HL-60/S4 treated with retinoic acid at 250 ng/mL for 4 days and 3 days (cell line): ENCODE results near the gene MPP7.
"Not testable (repeated sequence)": the region's sequence is repeated elsewhere in the genome, so short reads cannot be mapped to it uniquely, and the experiment has no call there.

Experiments
- in situ Hi-C: fragments of 300-500 bp; cut with MboI; formaldehyde crosslinking; loops from 2 replicates; pipeline ENCODE4 v1.7.0; 2022; ENCODE audit warnings: low sequenced_read_pairs

MPP7 gene

GRCh38 chr10:28302638-28303488 lies at the start of gene MPP7:
Gene MPP7, minus strand, starts transcription at chr10:28303064. Its CDS starts 64,460 bp downstream, at chr10:28238604.
- in situ Hi-C loops, result no loop called here

- in situ Hi-C loops, result no loop called here
Measured at GRCh38 chr10:28349892-28350291, 47.0 kb upstream of the MPP7 start.

DNA sequence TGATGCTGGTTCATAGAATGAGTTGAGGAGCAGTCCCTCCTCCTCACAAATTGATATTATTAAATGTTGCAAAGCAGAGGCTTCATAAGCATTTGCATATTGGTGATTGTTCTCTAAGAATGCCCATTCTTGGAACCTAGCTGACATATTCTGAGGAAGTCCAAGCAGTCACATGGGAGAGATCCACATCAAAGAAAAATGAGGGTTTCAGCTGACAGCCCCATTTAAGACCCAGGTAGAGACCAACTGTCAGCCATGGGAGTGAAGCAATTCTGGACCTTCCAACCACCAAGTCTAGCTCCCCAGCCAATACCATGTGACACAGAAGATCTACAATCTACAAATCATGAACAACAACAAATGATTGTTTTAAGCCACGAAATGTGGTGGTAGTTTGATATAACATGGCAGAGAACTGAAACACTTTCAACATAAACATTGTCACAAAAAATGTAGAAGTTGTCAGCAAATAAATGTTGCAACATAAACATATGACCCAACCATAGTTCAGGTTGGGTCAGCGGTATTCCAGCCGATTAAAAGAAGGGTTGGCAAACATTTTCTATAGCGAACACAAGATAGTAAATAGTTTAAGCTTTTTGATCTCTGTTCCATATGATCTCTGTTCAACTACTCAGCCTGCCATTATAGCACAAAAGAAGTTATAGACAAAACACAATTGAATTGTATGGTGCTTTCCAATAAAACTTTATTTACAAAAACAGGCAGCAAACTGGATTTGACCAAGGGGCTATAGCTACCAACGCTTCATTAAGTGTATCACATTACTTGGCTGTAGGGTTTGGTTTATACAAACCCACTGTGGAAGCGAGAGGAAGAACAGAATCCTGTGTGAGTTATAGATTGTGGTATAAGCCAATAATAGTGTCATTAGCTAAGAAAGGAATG lies 41.4 kb upstream of the MPP7 start:
- in situ Hi-C loops, result no loop called here

GRCh38 chr10:28343252-28343651 lies 40.4 kb upstream of the MPP7 start:
- in situ Hi-C loops, result no loop called here

GRCh38 chr10:28341679-28342078 lies 38.8 kb upstream of the MPP7 start:
- in situ Hi-C loops, result not testable (repeated sequence)

GRCh38 chr10:28332726-28333125 lies 29.9 kb upstream of the MPP7 start:
- in situ Hi-C loops, result no loop called here

DNA sequence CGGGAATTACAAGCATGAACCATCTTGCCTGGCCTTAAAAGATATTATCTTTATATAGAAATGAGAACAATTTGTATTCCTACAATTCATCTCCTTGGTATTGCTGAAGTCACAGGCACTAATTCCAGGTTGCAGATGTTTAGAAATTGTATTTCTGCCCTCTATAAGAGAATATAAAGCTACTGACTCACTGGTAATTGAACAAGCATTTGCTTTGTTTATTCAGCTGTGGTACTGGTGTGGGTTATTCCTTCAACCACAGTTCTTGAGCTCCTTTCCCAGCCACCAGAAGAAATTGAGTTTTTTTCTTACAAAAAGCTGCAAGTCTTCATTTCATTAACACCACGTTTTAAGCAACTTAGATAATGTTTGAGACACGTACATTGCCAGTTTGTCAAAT lies 29.0 kb upstream of the MPP7 start:
- in situ Hi-C loops, result no loop called here

DNA sequence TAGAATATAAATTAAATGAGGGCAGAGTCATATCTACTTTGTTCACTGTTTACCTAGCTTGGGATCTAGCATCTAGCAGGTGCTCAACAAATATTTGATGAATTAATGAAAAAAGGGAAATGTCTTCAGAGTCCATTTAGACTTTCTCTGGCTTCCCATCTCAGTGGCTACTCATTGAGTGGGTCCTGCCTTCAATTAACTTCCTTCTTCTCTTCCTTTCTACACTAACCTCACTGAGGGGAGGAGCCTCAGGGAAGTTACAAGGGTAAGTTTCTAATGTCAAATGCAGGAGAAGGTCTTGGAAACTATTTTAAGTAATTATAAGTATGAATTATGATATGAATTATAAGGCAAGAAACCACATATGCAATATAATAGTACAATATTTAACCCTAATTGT lies 28.2 kb upstream of the MPP7 start:
- in situ Hi-C loops, result no loop called here

- in situ Hi-C loops, result no loop called here
Measured at GRCh38 chr10:28328346-28328745, 25.5 kb upstream of the MPP7 start.

GRCh38 chr10:28327491-28327880 lies 24.6 kb upstream of the MPP7 start:
- in situ Hi-C loops, result no loop called here

- in situ Hi-C loops, result no loop called here
Measured at GRCh38 chr10:28326516-28327490, 23.9 kb upstream of the MPP7 start.

- in situ Hi-C loops, result no loop called here
Measured at GRCh38 chr10:28320799-28321198, 17.9 kb upstream of the MPP7 start.

GRCh38 chr10:28320090-28320489 lies 17.2 kb upstream of the MPP7 start:
- in situ Hi-C loops, result no loop called here

GRCh38 chr10:28319061-28319460 lies 16.2 kb upstream of the MPP7 start:
- in situ Hi-C loops, result not testable (repeated sequence)

DNA sequence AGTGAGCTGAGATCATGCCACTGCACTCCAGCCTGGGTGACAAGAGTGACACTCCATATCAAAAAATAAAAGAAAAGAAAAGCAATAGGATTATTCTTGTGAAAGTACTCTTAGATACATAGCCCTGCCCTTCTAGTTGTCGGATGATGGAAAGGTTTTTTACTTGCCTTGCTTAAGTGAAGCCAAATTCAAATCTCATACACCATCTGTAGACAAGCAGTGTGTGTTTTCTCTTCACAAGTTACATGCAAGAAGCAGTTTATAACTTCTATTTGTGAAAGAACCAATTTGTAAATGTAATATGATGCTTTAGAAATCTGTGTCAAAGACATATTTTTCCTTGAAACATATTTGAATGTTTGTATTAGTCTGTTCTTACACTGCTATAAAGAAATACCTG lies 15.8 kb upstream of the MPP7 start:
- in situ Hi-C loops, result no loop called here

DNA sequence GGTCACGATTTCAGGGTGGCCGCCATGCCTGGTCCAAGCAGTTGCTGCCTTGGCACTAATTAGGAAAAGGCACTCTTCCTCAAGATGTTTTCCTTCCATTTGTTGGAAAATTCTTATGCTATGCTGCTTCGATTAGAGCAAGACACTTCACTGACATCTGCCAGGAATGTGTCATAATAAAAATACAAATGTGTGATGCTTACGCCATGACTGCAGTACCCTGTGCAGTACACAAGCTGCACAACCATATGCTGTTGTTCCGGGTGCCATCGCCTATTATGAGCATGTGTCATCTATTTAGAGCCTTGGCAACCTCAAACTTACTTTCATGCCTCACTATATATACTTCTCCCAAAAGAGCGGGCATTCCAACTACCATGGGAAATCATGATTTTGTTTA lies 14.9 kb upstream of the MPP7 start:
- in situ Hi-C loops, result no loop called here

- in situ Hi-C loops, result no loop called here
Measured at GRCh38 chr10:28316696-28317095, 13.8 kb upstream of the MPP7 start.

DNA sequence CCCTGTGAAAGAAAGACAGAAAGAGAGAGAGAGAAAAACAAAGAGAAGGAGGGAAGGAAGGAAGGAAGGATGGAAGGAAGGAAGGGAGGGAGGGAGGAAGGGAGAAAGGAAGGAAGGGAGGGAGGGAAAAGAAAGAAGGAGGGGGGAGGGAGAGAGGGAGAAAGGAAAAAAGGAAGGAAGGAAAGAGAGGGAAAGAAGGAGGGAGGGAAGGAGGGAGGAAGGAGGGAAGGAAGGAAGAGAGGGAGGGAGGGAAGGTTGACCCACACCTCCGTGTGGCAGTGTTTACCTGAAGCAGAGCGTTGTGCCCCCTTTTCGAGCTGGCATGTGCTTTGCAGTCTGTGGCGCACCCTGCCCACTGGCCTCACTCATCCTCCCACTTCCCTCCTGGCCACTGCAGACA lies 12.3 kb upstream of the MPP7 start:
- in situ Hi-C loops, result no loop called here

DNA sequence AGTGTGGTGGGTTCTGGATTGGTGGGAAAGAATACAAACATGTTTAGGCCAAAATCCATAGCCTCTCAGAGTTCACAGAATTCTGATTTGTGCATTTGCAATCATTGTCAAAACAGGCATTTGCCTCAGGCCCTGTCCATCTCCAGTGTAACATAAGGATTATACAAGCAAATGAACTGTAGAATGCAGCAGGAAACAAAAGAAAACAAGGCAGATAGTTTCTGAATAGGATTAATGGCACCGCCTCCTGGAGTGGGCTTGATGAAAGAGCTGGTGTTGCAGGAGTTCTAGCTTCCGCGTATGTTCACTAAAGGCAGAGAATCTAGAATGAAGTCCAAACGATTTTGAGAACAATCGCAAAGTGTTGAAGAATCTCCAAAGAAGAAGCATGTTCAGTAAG lies 11.3 kb upstream of the MPP7 start:
- in situ Hi-C loops, result no loop called here

DNA sequence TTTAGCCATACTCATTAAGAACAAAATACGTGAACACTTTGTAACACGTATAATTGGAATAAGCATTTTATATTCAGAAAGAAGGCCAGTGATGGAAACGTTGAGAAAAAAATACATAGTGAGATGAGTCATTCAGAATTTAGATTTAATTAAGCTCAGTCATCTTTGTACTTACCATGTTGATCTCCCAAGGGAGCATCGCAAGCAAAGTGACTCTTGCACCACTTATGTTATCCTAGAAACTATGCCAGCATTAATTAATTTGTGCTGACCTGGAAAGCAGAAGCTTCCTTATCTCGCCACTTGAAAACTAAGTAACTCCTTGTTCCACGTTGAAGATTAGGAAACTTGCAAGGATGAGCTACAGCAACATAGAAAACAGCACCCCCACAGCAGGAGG lies 9.7 kb upstream of the MPP7 start:
- in situ Hi-C loops, result no loop called here

- in situ Hi-C loops, result no loop called here
Measured at GRCh38 chr10:28311104-28311503, 8.2 kb upstream of the MPP7 start.
